Measurements from ENCODE around the gene EPG5. TPM values are rescaled to one million over a fixed set of nuclear protein-coding genes. Genes with fewer than 3 reads are reported as not detected.

Gene EPG5
- total and polyA plus RNA-seq, 9 of the 15 experiments (the other 6 are each of a cell fraction or from before 2014, with no cell fraction given): 1.3 to 10.7 (median 5.2) TPM

- Histone ChIP-seq H3K36me3 (ENCODE audit: control insufficient read depth, insufficient read depth, low read length) (peaks cover 7% of the 10 kb centered on the region; the same call in 2 of the 3 replicates), H3K9ac (ENCODE audit: insufficient read depth in 1 of 2, low read depth in 2 of 2, low read length in 2 of 2) (no peak overlapping the region), H3K9me1 (ENCODE audit: control insufficient read depth, insufficient read depth, low read length) (no peaks in the 10 kb centered on the region), H3K9me3 (replicated peaks; ENCODE audit: control insufficient read depth, insufficient read depth, low read depth, low read length) (no peaks in the 10 kb centered on the region), H3K79me2 (ENCODE audit: control insufficient read depth, insufficient read depth, low read length) (peaks cover 15% of the 10 kb centered on the region), H3K27ac (ENCODE audit: extremely low read depth, low read depth, low read length) (no peak overlapping the region), H3K4me3 (no peak overlapping the region), H2AFZ (ENCODE audit: low read depth, low read length) (no peak overlapping the region), H3K4me1 (replicated peaks in 1 of 2; ENCODE audit: control insufficient read depth in 2 of 2, insufficient read depth in 2 of 2, low read length in 2 of 2) (peaks cover 0 to 4% of the 10 kb centered on the region in 2 experiments; a peak in 2 of 5 replicates), H4K20me1 (replicated peaks; ENCODE audit: control insufficient read depth, insufficient read depth, low read length) (no peaks in the 10 kb centered on the region), H3K4me2 (ENCODE audit: insufficient read depth, low read length) (no peak overlapping the region), H3K27me3 (ENCODE audit: control insufficient read depth in 2 of 2, insufficient read depth in 2 of 2, low read length in 2 of 2) (no peaks in the 10 kb centered on the region)
- CTCF ChIA-PET (ENCODE audit: low intra/inter-chr PET ratio): no interaction called here
- POLR2A ChIA-PET: interaction anchor here (1.1 to 1.5 kb wide), 2 partner anchors 10 to 13 kb away, joined by 3 to 4 read pairs; no protein-coding TSS in a partner anchor
- ATAC-seq: no peak
- no peak for FAIRE-seq
- intact Hi-C loops (cut with micrococcal nuclease): no loop called here
- 65% methylated on average over 5 of the region's 5 CpGs for WGBS (ENCODE audit: insufficient coverage, low coverage, missing lambda C conversion rate)
- BruUV-seq (replicated peaks): no TSS peak
- no peak for TF ChIP-seq ZBTB8A (IDR thresholded peaks at IDR 0.05; ENCODE audit: partially characterized antibody)
- TF ChIP-seq ESRRB (CRISPR knock-in tag; IDR thresholded peaks at IDR 0.05; ENCODE audit: borderline replicate concordance): no peak
- TF ChIP-seq TCFL5 (CRISPR knock-in tag; conservative IDR thresholded peaks at IDR 0.05): no peak
- TF ChIP-seq PRMT5 (CRISPR knock-in tag; IDR thresholded peaks at IDR 0.05): no peak
- no peak for TF ChIP-seq BRCA1 (IDR thresholded peaks at IDR 0.05)
- no peak for TF ChIP-seq BRCA1 (CRISPR knock-in tag; IDR thresholded peaks at IDR 0.05)
- TF ChIP-seq PCBP2 (IDR thresholded peaks at IDR 0.05; ENCODE audit: low read depth, low read length, poor library complexity, severe bottlenecking): no peak
- no peak for TF ChIP-seq GABPA (tag; conservative IDR thresholded peaks at IDR 0.05; ENCODE audit: low read depth)
- TF ChIP-seq MEIS2 (IDR thresholded peaks at IDR 0.05; ENCODE audit: partially characterized antibody): no peak
- DNase-seq (ENCODE audit: extremely low read depth in 1 of 4, low spot score in 3 of 4): no peak
- in situ Hi-C loops (cut with MboI): no loop called here
Measured at GRCh38 chr18:45962866-45963265, 4.3 kb downstream of the EPG5 start.
